ENCODE data around the gene HHATL. TPM values are rescaled to one million over a fixed set of nuclear protein-coding genes. Genes with fewer than 3 reads are reported as not detected.

Gene HHATL
- total RNA-seq, 1 donor from 2014 or later: not detected

- peak; percentile 76 for DNase-seq (ENCODE audit: extremely low spot score, unreplicated experiment)
- Mint-ChIP-seq H3K36me3 (ENCODE audit: unreplicated experiment) (no peaks in the 10 kb centered on the region), H3K4me1 (ENCODE audit: unreplicated experiment) (no peaks in the 10 kb centered on the region), H3K9me3 (ENCODE audit: unreplicated experiment) (no peaks in the 10 kb centered on the region), H3K27me3 (ENCODE audit: unreplicated experiment) (no peaks in the 10 kb centered on the region), H3K4me3 (ENCODE audit: unreplicated experiment) (no peak overlapping the region), H3K27ac (ENCODE audit: unreplicated experiment) (no peak overlapping the region)
- TF ChIP-seq, protein P1, sequence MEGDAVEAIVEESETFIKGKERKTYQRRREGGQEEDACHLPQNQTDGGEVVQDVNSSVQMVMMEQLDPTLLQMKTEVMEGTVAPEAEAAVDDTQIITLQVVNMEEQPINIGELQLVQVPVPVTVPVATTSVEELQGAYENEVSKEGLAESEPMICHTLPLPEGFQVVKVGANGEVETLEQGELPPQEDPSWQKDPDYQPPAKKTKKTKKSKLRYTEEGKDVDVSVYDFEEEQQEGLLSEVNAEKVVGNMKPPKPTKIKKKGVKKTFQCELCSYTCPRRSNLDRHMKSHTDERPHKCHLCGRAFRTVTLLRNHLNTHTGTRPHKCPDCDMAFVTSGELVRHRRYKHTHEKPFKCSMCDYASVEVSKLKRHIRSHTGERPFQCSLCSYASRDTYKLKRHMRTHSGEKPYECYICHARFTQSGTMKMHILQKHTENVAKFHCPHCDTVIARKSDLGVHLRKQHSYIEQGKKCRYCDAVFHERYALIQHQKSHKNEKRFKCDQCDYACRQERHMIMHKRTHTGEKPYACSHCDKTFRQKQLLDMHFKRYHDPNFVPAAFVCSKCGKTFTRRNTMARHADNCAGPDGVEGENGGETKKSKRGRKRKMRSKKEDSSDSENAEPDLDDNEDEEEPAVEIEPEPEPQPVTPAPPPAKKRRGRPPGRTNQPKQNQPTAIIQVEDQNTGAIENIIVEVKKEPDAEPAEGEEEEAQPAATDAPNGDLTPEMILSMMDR (IDR thresholded peaks at IDR 0.05): no peak
Observed at GRCh38 chr3:42700366-42701288, 2.0 kb downstream of the HHATL start.

- Mint-ChIP-seq H3K9me3 (ENCODE audit: unreplicated experiment) (no peaks in the 10 kb centered on the region), H3K4me1 (ENCODE audit: unreplicated experiment) (no peaks in the 10 kb centered on the region), H3K27me3 (ENCODE audit: unreplicated experiment) (no peaks in the 10 kb centered on the region), H3K36me3 (ENCODE audit: unreplicated experiment) (no peaks in the 10 kb centered on the region), H3K4me3 (ENCODE audit: unreplicated experiment) (no peak overlapping the region), H3K27ac (ENCODE audit: unreplicated experiment) (no peak overlapping the region)
- DNase-seq (ENCODE audit: extremely low spot score, unreplicated experiment): peak; percentile 71
- TF ChIP-seq, protein P1 (IDR thresholded peaks at IDR 0.05): no peak
Observed at GRCh38 chr3:42699511-42699971, 3.1 kb downstream of the HHATL start.

- DNase-seq (ENCODE audit: extremely low spot score, unreplicated experiment): peak; percentile 77
- H3K36me3 Mint-ChIP-seq (ENCODE audit: unreplicated experiment): no peaks in the 10 kb centered on the region
- H3K27ac Mint-ChIP-seq (ENCODE audit: unreplicated experiment): no peak overlapping the region
- H3K4me1 Mint-ChIP-seq (ENCODE audit: unreplicated experiment): no peaks in the 10 kb centered on the region
- TF ChIP-seq, protein P1 (IDR thresholded peaks at IDR 0.05): no peak
- H3K27me3 Mint-ChIP-seq (ENCODE audit: unreplicated experiment): no peaks in the 10 kb centered on the region
- no peaks in the 10 kb centered on the region for H3K9me3 Mint-ChIP-seq (ENCODE audit: unreplicated experiment)
- H3K4me3 Mint-ChIP-seq (ENCODE audit: unreplicated experiment): no peak overlapping the region
Observed at GRCh38 chr3:42698911-42699230, 3.7 kb downstream of the HHATL start.

DNA sequence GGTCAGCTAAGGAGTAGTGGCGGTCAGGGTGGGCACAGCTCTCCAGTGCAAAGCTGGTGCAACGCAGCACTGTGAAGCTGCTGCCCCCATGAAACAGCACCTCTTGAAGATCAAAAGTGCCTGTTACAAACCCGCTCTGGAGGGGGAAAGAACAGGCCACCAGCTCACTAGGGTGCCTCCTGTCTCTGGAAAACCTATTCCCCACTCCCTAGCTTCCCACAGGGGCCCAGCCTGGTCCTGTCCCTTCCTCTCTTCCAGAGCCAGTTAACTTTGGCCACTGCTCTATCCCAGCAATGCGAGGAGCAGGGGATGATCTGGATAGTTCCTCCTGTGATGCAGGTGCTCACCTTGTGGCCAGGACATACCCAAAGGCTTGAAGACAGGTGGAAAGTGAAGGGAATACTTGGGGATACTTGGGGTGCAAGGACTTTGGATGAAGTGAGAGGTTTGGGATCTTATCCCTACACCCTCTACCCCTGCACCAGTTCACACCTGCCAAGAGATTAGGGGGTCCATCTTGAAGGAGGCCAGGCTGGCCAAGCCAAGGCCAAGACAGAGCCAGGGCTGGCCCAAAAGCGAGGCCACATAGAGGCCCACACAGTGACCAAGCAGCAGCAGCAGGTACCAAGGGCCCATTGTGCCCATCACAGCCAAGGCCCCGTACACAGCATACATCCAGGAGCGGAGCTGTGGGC is 4.2 kb downstream of the HHATL start:
- no peak overlapping the region for H3K27ac Mint-ChIP-seq (ENCODE audit: unreplicated experiment)
- no peak overlapping the region for H3K4me3 Mint-ChIP-seq (ENCODE audit: unreplicated experiment)
- no peak for DNase-seq (ENCODE audit: extremely low spot score, unreplicated experiment)
- H3K36me3 Mint-ChIP-seq (ENCODE audit: unreplicated experiment): no peaks in the 10 kb centered on the region
- TF ChIP-seq, protein P1 (IDR thresholded peaks at IDR 0.05): no peak
- no peaks in the 10 kb centered on the region for H3K4me1 Mint-ChIP-seq (ENCODE audit: unreplicated experiment)
- H3K9me3 Mint-ChIP-seq (ENCODE audit: unreplicated experiment): no peaks in the 10 kb centered on the region
- no peaks in the 10 kb centered on the region for H3K27me3 Mint-ChIP-seq (ENCODE audit: unreplicated experiment)

Data from osteocyte (in vitro differentiated cells).